Upper lobe of left lung (tissue), 6 donors: ENCODE data around the gene PEX10. TPM values are rescaled to one million over a fixed set of nuclear protein-coding genes. Genes with fewer than 3 reads are reported as not detected.

Experiments
- ATAC-seq, 2 donors: fragments of 200-7000 bp; cut with Tn5 transposase; one replicate each; pipeline ENCODE4 v1.9.1; 2022; ENCODE audit warnings: mild to moderate bottlenecking in 2 of 2, moderate library complexity in 2 of 2; ENCODE audit not compliant: low FRiP score in 2 of 2
- DNase-seq, 2 donors: peaks; one replicate each; pipeline ENCODE4 v3.0.0-alpha.2; 2019 to 2020
- H3K27ac ChIP-seq, 4 donors: fragments of 200-600 bp; sonication (generic); one replicate each; pipeline ENCODE4 v1.5.1; 2016 to 2019
- H3K27me3 ChIP-seq, 4 donors: fragments of 200-600 bp; sonication (generic); one replicate each; pipeline ENCODE4 v1.5.1; 2017 to 2019
- H3K36me3 ChIP-seq, 4 donors: fragments of 200-600 bp; sonication (generic); one replicate each; pipeline ENCODE4 v1.5.1; 2016 to 2019
- H3K4me1 ChIP-seq, 4 donors: fragments of 200-600 bp; sonication (generic); one replicate each; pipeline ENCODE4 v1.5.1; 2018 to 2019
- H3K4me3 ChIP-seq, 4 donors: fragments of 200-600 bp; sonication (generic); one replicate each; pipeline ENCODE4 v1.5.1; 2017 to 2019; ENCODE audit warnings: mild to moderate bottlenecking in 2 of 4, moderate library complexity in 1 of 4
- H3K9me3 ChIP-seq, 4 donors: fragments of 200-600 bp; sonication (generic); one replicate each; pipeline ENCODE4 v1.5.1; 2018 to 2019
- CTCF ChIP-seq, 6 experiments: fragments of 450-650 bp in 4 of 6; fragments of 200-600 bp in 2 of 6; sonication (generic) in 2 of 6; IDR thresholded peaks; one replicate each; pipeline ENCODE4 v1.5.1; 2016 to 2019; ENCODE audit warnings: antibody characterized with exemption in 6 of 6
- EP300 ChIP-seq, 4 donors: sonication (generic); formaldehyde crosslinking; IDR thresholded peaks; one replicate each; pipeline ENCODE4 v1.5.1; 2017; ENCODE audit warnings: antibody characterized with exemption in 4 of 4, control low read depth in 2 of 4
- POLR2A ChIP-seq, 4 donors: fragments of 450-650 bp; IDR thresholded peaks; one replicate each; pipeline ENCODE4 v1.5.1; 2016 to 2017; ENCODE audit warnings: antibody characterized with exemption in 4 of 4, mild to moderate bottlenecking in 2 of 4
- POLR2AphosphoS5 ChIP-seq, 2 donors: sonication (generic); formaldehyde crosslinking; IDR thresholded peaks; one replicate each; pipeline ENCODE4 v1.5.1; 2017; ENCODE audit warnings: antibody characterized with exemption in 2 of 2
- WGBS, 2 donors: methylation state at CpG; one replicate each; pipeline ENCODE4 v1.1.5; 2017 to 2018; 5-methylcytosine and 5-hydroxymethylcytosine counted together
- total RNA-seq, 6 donors: library from RNA; depleted of rRNA in 4 of 6; stranded (reverse); fragments of >200 nt in 4 of 6; gene quantifications; one replicate each; pipeline versions ENCODE4 v1.1.0 to v1.2.1, GENCODE V29; 2016 to 2021
- donor health status: DM: no; HTN: no; CAD: no; lungs with moderate emphysema.
- donor health status: DM: no; HTN: yes; CAD: no; lungs with severe emphysema.

Gene PEX10
- total RNA-seq, 6 donors from 2014 or later = 15.7 to 32.1 (median 19.9) TPM

DNA sequence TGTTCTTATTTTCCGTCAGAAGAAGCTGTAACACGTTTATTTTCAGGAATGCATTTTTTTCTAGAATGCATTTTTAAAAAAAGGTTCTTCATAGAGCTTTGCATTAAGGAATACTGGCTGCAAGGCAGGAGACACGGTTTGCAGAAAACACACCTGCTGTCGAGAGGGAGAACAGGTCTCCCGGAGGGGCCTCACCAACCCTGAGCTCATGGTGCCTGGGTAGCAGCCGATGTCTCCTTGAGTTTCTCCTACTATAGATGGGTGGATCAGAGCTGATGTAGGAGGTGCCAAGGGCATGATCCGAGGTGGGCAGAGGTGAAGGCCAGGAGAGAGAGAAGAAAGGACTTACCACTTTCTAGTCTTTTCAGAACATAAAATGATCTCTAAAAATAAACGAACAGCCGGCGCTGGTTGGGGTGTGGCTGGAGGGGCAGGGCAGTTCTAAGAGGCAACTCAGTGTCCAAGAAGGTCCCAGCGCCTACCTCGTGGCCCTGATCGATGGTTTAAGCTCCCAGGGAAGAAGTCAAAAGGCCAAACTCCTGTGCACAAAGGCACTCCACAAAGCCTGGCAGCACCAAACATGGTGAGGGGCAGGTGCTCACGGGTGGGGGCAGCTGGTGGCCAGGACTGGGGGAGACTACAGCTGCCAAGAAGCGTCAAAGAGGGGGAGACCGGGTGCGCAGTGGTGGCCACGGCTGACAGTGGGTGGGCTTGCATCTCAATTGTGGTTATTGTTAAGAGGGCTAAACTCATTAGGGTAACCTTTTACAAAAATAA is 33.2 kb downstream of the PEX10 start:
- Histone ChIP-seq H3K27ac (no peak overlapping the region), H3K9me3 (no peaks in the 10 kb centered on the region), H3K4me1 (peaks cover 0 to 9% (median 1%) of the 10 kb centered on the region in 4 donors), H3K27me3 (no peaks in the 10 kb centered on the region), H3K36me3 (no peaks in the 10 kb centered on the region), H3K4me3 (no peak overlapping the region)
- TF ChIP-seq POLR2A (IDR thresholded peaks at IDR 0.05) (no peak), POLR2AphosphoS5 (IDR thresholded peaks at IDR 0.05) (no peak), EP300 (IDR thresholded peaks at IDR 0.05) (no peak), CTCF (IDR thresholded peaks at IDR 0.05) (no peak)
- 84 to 87% methylated on average over 18 of the region's 18 CpGs for WGBS, 2 donors
- no peak for ATAC-seq
- no peak for DNase-seq

DNA sequence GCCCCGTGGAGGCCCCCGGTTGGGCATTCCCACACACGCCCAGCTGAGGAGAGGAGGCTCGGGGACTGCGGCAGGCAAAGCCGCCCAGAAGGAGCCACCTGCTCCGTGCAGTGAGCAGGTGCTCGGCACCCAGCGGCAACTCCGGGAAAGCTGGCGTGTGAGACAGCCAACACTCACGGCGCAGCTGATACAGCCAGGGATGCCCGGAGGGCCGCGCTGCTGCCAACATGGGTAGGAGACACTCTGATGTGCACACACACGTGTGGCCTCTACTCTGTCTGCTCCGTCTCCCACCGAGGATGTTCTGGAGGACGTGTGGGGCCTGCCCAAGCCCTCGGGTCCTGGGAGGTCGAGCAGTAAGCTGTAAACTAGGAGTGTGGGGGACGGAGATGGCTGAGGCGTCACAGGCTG is 33.9 kb downstream of the PEX10 start:
- no peak overlapping the region for H3K27ac ChIP-seq
- peaks cover 0 to 9% (median 1%) of the 10 kb centered on the region in 4 donors for H3K4me1 ChIP-seq
- ATAC-seq = no peak
- peak in 1 of 2 donors; percentile 76 for DNase-seq
- no peak overlapping the region for H3K4me3 ChIP-seq
- no peaks in the 10 kb centered on the region for H3K9me3 ChIP-seq
- TF ChIP-seq POLR2AphosphoS5 (IDR thresholded peaks at IDR 0.05) (no peak), CTCF (IDR thresholded peaks at IDR 0.05) (no peak), POLR2A (IDR thresholded peaks at IDR 0.05) (no peak), EP300 (IDR thresholded peaks at IDR 0.05) (no peak)
- H3K36me3 ChIP-seq = no peaks in the 10 kb centered on the region
- no peaks in the 10 kb centered on the region for H3K27me3 ChIP-seq
- 92 to 93% methylated on average over 17 to 24 of the region's 24 CpGs for WGBS, 2 donors

DNA sequence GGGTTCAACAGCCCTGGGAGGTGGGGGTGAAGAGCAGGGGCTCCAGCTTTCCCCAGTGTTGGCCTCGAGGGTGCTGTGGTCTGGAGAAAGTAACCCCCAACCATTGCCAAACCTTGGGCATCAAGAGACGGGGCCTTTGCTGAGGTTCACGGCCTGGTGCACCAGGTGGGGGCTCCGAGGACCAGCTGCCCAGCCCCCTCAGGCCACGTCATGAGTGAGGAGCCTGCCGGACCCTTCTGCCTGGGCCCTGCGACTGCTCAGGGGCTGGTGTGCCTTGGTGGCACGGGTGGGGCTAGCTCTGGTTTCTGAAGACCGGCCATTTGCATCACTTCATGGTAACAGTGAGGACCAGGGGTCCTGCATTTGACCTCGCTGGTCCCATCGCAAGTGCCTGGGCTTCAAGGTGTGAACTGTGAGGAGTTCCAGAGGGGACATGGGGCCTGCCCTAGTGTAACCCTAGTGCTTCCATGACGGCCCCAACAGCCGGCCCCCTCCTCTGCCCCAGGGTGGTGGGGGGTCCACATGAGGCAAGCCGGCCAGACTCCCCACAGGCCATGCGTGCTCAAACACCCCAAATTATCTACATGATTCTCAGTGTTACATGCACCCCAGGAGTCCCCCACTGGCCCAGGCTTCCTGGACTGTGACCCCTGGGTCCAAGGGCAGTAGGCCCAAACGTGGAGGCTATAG is 34.5 kb downstream of the PEX10 start:
- H3K27ac ChIP-seq = no peak overlapping the region
- TF ChIP-seq POLR2A (IDR thresholded peaks at IDR 0.05) = no peak
- TF ChIP-seq CTCF (IDR thresholded peaks at IDR 0.05) = no peak
- TF ChIP-seq POLR2AphosphoS5 (IDR thresholded peaks at IDR 0.05) = no peak
- TF ChIP-seq EP300 (IDR thresholded peaks at IDR 0.05) = no peak
- ATAC-seq (no peak), DNase-seq (peak in 1 of 2 donors; percentile 58)
- no peak overlapping the region for H3K4me3 ChIP-seq
- WGBS, 2 donors = 85 to 100% methylated on average over 2 to 14 of the region's 16 CpGs
- H3K27me3 ChIP-seq = no peaks in the 10 kb centered on the region
- peaks cover 0 to 9% (median 1%) of the 10 kb centered on the region in 4 donors for H3K4me1 ChIP-seq
- H3K36me3 ChIP-seq = no peaks in the 10 kb centered on the region
- H3K9me3 ChIP-seq = no peaks in the 10 kb centered on the region

- WGBS, 2 donors = 64 to 77% methylated on average over 4 to 22 of the region's 25 CpGs
- Histone ChIP-seq H3K4me1 (peaks cover 0 to 7% (median 1%) of the 10 kb centered on the region in 4 donors), H3K9me3 (no peaks in the 10 kb centered on the region), H3K27ac (no peak overlapping the region), H3K36me3 (peaks cover 0 to 3% (median 0%) of the 10 kb centered on the region in 4 donors), H3K4me3 (no peak overlapping the region), H3K27me3 (no peaks in the 10 kb centered on the region)
- TF ChIP-seq CTCF (IDR thresholded peaks at IDR 0.05) = no peak
- no peak for TF ChIP-seq EP300 (IDR thresholded peaks at IDR 0.05)
- no peak for TF ChIP-seq POLR2A (IDR thresholded peaks at IDR 0.05)
- TF ChIP-seq POLR2AphosphoS5 (IDR thresholded peaks at IDR 0.05) = no peak
- no peak for ATAC-seq
- DNase-seq = peak in 1 of 2 donors; percentile 65
These were observed 35.3 kb downstream of the PEX10 start for GRCh38 chr1:2376931-2377672.
